WTC11 (cell line): ENCODE measurements around the gene TANC1.

Experiments used
- AFF4 ChIP-seq: sonication (generic); formaldehyde crosslinking; IDR thresholded peaks from 2 replicates; pipeline ENCODE4 v1.8.1; 2023; ENCODE audit warnings: mild to moderate bottlenecking, missing genetic modification reagents, borderline replicate concordance
- CTCF ChIP-seq: fragments of 200-600 bp; IDR thresholded peaks from 2 replicates; pipeline ENCODE4 v1.8.0; 2022; ENCODE audit warnings: antibody characterized with exemption
- FOXP1 ChIP-seq: sonication (generic); formaldehyde crosslinking; IDR thresholded peaks from 2 replicates; pipeline ENCODE4 v1.8.0; 2022; ENCODE audit warnings: missing genetic modification reagents, mild to moderate bottlenecking, moderate library complexity, borderline replicate concordance
- HMGXB4 ChIP-seq: sonication (generic); formaldehyde crosslinking; IDR thresholded peaks from 2 replicates; pipeline ENCODE4 v1.8.1; 2023; ENCODE audit warnings: mild to moderate bottlenecking, moderate library complexity, missing genetic modification reagents
- IRF2 ChIP-seq: sonication (generic); formaldehyde crosslinking; IDR thresholded peaks from 2 replicates; pipeline ENCODE4 v1.8.0; 2022; ENCODE audit warnings: low read depth, missing genetic modification reagents, borderline replicate concordance
- JAZF1 ChIP-seq: fragments of 250-450 bp; sonication (Bioruptor Pico); IDR thresholded peaks from 2 replicates; pipeline ENCODE4 v1.9.0; 2021; ENCODE audit warnings: moderate library complexity, mild to moderate bottlenecking, inconsistent platforms
- JUN ChIP-seq: sonication (generic); formaldehyde crosslinking; IDR thresholded peaks from 2 replicates; pipeline ENCODE4 v1.8.0; 2023; ENCODE audit warnings: mild to moderate bottlenecking, missing genetic modification reagents
- NR2C2 ChIP-seq: sonication (generic); formaldehyde crosslinking; IDR thresholded peaks from 2 replicates; pipeline ENCODE4 v1.8.0; 2022; ENCODE audit warnings: mild to moderate bottlenecking, missing genetic modification reagents
- RORB ChIP-seq: fragments of 250-450 bp; sonication (Bioruptor Pico); IDR thresholded peaks from 2 replicates; pipeline ENCODE4 v1.9.0; 2021; ENCODE audit warnings: mild to moderate bottlenecking
- TCF7 ChIP-seq: sonication (generic); formaldehyde crosslinking; IDR thresholded peaks from 2 replicates; pipeline ENCODE4 v1.8.0; 2022; ENCODE audit warnings: mild to moderate bottlenecking, low read depth, missing genetic modification reagents, moderate library complexity
- USF2 ChIP-seq: sonication (generic); formaldehyde crosslinking; IDR thresholded peaks from 2 replicates; pipeline ENCODE4 v1.8.1; 2023; ENCODE audit warnings: mild to moderate bottlenecking, missing genetic modification reagents, moderate library complexity
- ZNF263 ChIP-seq: sonication (generic); formaldehyde crosslinking; IDR thresholded peaks from 2 replicates; pipeline ENCODE4 v1.8.1; 2022; ENCODE audit warnings: low read depth, mild to moderate bottlenecking, moderate library complexity, missing genetic modification reagents
- ZNF671 ChIP-seq: fragments of 250-450 bp; sonication (Bioruptor Pico); IDR thresholded peaks from 2 replicates; pipeline ENCODE4 v1.8.0; 2021; ENCODE audit warnings: mild to moderate bottlenecking

GRCh38 chr2:159270744-159271379, 302.4 kb downstream of the TANC1 start:
- TF ChIP-seq HMGXB4 (CRISPR knock-in tag) (no peak), CTCF (no peak), JAZF1 (CRISPR knock-in tag) (no peak), ZNF671 (CRISPR knock-in tag) (no peak), USF2 (CRISPR knock-in tag) (no peak), NR2C2 (CRISPR knock-in tag) (no peak), IRF2 (CRISPR knock-in tag) (no peak), JUN (no peak), ZNF263 (CRISPR knock-in tag) (no peak), AFF4 (CRISPR knock-in tag) (no peak), TCF7 (no peak), FOXP1 (CRISPR knock-in tag) (no peak), RORB (CRISPR knock-in tag) (no peak)
